Measurements from ENCODE around the gene EVX1. TPM values are rescaled to one million over a fixed set of nuclear protein-coding genes. Genes with fewer than 3 reads are reported as not detected.

Gene EVX1
- total RNA-seq, 4 donors from 2014 or later = 1.4 to 17.2 (median 3.4) TPM; not detected in 1

GRCh38 chr7:27198138-27198841, 44.3 kb upstream of the EVX1 start:
- H3K4me3 ChIP-seq = peak overlapping the region; percentile 57 to 73 (median 64)
- H3K9me3 ChIP-seq = no peaks in the 10 kb centered on the region
- peak; percentile 29 for TF ChIP-seq POLR2A (IDR thresholded peaks at IDR 0.05)
- TF ChIP-seq, protein P1, sequence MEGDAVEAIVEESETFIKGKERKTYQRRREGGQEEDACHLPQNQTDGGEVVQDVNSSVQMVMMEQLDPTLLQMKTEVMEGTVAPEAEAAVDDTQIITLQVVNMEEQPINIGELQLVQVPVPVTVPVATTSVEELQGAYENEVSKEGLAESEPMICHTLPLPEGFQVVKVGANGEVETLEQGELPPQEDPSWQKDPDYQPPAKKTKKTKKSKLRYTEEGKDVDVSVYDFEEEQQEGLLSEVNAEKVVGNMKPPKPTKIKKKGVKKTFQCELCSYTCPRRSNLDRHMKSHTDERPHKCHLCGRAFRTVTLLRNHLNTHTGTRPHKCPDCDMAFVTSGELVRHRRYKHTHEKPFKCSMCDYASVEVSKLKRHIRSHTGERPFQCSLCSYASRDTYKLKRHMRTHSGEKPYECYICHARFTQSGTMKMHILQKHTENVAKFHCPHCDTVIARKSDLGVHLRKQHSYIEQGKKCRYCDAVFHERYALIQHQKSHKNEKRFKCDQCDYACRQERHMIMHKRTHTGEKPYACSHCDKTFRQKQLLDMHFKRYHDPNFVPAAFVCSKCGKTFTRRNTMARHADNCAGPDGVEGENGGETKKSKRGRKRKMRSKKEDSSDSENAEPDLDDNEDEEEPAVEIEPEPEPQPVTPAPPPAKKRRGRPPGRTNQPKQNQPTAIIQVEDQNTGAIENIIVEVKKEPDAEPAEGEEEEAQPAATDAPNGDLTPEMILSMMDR (IDR thresholded peaks at IDR 0.05) = no peak
- peak in 1 of 3 donors; percentile 50 for TF ChIP-seq POLR2AphosphoS5 (IDR thresholded peaks at IDR 0.05)
- in situ Hi-C loops (cut with MboI; ENCODE audit: low pct_ligation_motif_present in 1 of 4, low pct_unique_long_range_greater_than_20kb in 1 of 4, low sequenced_read_pairs in 3 of 4) (loop anchor here in 2 of 4 donors (25.0 kb wide), 1 partner anchor 1336 kb away; no protein-coding TSS in a partner anchor), intact Hi-C loops (cut with DNase I; ENCODE audit: low total_unique reads) (loop anchor here (10.0 kb wide), 1 partner anchor 977 kb away; no protein-coding TSS in a partner anchor)
- 16 to 22% methylated on average over 17 to 29 of the region's 29 CpGs for whole genome bisulfite sequencing, 2 donors (ENCODE audit: low coverage in 1 of 2)
- no peak for DNase-seq
- H3K27ac ChIP-seq = peak overlapping the region; percentile 82 to 99 (median 96)
- no peaks in the 10 kb centered on the region for H3K36me3 ChIP-seq
- peaks cover 85% of the 10 kb centered on the region for H3K27me3 ChIP-seq
- H3K4me1 ChIP-seq = peaks cover 0 to 22% (median 2%) of the 10 kb centered on the region in 4 donors

GRCh38 chr7:27198871-27199801, 43.5 kb upstream of the EVX1 start:
- Histone ChIP-seq H3K27ac (peak overlapping the region; percentile 82 to 99 (median 96)), H3K4me1 (peaks cover 0 to 21% (median 2%) of the 10 kb centered on the region in 4 donors), H3K4me3 (peak overlapping the region; percentile 57 to 73 (median 64)), H3K9me3 (no peaks in the 10 kb centered on the region), H3K27me3 (peaks cover 86% of the 10 kb centered on the region), H3K36me3 (no peaks in the 10 kb centered on the region)
- in situ Hi-C loops (cut with MboI; ENCODE audit: low pct_ligation_motif_present in 1 of 4, low pct_unique_long_range_greater_than_20kb in 1 of 4, low sequenced_read_pairs in 3 of 4) (loop anchor here in 2 of 4 donors (25.0 kb wide), 1 partner anchor 1337 kb away; no protein-coding TSS in a partner anchor), intact Hi-C loops (cut with DNase I; ENCODE audit: low total_unique reads) (loop anchor here (10.0 kb wide), 1 partner anchor 976 kb away; no protein-coding TSS in a partner anchor)
- TF ChIP-seq POLR2A (IDR thresholded peaks at IDR 0.05) (no peak), EP300 (IDR thresholded peaks at IDR 0.05; ENCODE audit: low read depth) (no peak), POLR2AphosphoS5 (IDR thresholded peaks at IDR 0.05) (no peak)
- TF ChIP-seq, protein P1 (IDR thresholded peaks at IDR 0.05) = no peak
- 8% methylated on average over 25 of the region's 93 CpGs; no CpG with 5 or more reads in 1 of the 2 donors for WGBS, 2 donors (ENCODE audit: low coverage in 1 of 2)
- no peak for DNase-seq

DNA sequence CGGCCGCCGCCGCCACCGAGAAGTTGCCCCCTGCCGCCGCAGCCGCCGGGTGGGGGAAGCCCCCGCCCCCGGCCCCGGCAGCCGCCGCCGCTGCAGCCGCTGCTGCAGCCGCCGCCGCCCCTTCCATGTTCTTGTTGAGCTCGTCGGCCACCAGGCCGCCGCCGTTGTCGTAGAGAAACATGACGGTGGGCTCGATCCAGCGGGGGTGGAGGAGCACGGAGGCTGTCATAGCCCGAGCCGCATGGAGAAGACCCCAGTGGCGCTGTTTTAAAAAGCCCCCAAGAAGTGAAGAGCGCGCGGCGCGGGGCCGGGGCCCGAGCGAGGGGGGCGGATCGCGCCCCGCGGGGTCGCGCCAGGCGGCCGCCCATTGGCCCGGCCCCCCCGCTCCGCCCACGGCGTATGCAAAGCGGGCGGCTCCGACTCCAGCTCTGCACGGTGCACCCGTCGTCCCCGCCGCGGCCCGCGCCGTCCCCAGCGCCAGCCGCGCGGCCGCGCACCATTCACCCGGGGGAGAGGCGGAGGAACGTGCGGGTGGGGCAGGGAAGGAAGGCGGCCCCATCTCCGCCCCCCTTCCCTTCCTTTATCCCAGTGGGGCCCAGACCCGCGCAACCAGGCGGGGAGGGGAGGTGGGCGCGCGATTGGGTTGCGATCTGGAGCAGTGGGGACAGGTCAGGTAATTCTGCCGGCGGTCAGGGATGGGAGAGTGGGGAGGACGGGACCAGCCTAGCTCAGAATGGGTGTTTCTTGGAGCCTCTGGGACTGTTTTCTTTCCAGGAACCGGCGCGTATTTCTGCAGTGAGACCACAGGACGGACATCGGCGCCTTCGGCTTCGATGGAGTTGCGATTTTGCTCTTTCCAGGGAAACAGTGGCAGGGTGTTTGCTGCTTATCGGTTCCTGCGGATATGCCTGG, 42.5 kb upstream of the EVX1 start, which contains the start of gene HOXA13:
Gene HOXA13, minus strand, starts transcription at position 243 of the 912 bp plus-strand sequence. Its CDS starts 14 bp downstream, at position 229.
- peak within 1 kb of the TSS; percentile 82 to 99 (median 96) for H3K27ac ChIP-seq
- TF ChIP-seq EP300 (IDR thresholded peaks at IDR 0.05; ENCODE audit: low read depth) (no peak), POLR2AphosphoS5 (IDR thresholded peaks at IDR 0.05) (peak; percentile 82 to 90 (median 85)), POLR2A (IDR thresholded peaks at IDR 0.05) (peak; percentile 94)
- TF ChIP-seq, protein P1 (IDR thresholded peaks at IDR 0.05) = no peak
- peaks cover 87% of the 10 kb centered on the region for H3K27me3 ChIP-seq
- WGBS, 2 donors (ENCODE audit: low coverage in 1 of 2) = 1% methylated on average over 12 to 84 of the region's 99 CpGs
- peak within 1 kb of the TSS; percentile 57 to 73 (median 64) for H3K4me3 ChIP-seq
- peaks cover 3 to 26% (median 6%) of the 10 kb centered on the region in 4 donors for H3K4me1 ChIP-seq
- in situ Hi-C loops (cut with MboI; ENCODE audit: low pct_ligation_motif_present in 1 of 4, low pct_unique_long_range_greater_than_20kb in 1 of 4, low sequenced_read_pairs in 3 of 4) (loop anchor here (10.0 to 25.0 kb wide), 8 partner anchors 375 to 1338 kb away; no protein-coding TSS in a partner anchor), intact Hi-C loops (cut with DNase I; ENCODE audit: low total_unique reads) (loop anchor here (10.0 kb wide), 2 partner anchors 375 to 975 kb away; no protein-coding TSS in a partner anchor)
- H3K36me3 ChIP-seq = no peaks in the 10 kb centered on the region
- no peaks in the 10 kb centered on the region for H3K9me3 ChIP-seq
- peak; percentile 88 for DNase-seq

Data from transverse colon (tissue), 4 donors.